Measurements from ENCODE around the gene PLVAP. TPM values are rescaled to one million over a fixed set of nuclear protein-coding genes. Genes with fewer than 3 reads are reported as not detected.

PLVAP gene
- total RNA-seq, 1 experiment from 2014 or later = 0.08 TPM

DNA sequence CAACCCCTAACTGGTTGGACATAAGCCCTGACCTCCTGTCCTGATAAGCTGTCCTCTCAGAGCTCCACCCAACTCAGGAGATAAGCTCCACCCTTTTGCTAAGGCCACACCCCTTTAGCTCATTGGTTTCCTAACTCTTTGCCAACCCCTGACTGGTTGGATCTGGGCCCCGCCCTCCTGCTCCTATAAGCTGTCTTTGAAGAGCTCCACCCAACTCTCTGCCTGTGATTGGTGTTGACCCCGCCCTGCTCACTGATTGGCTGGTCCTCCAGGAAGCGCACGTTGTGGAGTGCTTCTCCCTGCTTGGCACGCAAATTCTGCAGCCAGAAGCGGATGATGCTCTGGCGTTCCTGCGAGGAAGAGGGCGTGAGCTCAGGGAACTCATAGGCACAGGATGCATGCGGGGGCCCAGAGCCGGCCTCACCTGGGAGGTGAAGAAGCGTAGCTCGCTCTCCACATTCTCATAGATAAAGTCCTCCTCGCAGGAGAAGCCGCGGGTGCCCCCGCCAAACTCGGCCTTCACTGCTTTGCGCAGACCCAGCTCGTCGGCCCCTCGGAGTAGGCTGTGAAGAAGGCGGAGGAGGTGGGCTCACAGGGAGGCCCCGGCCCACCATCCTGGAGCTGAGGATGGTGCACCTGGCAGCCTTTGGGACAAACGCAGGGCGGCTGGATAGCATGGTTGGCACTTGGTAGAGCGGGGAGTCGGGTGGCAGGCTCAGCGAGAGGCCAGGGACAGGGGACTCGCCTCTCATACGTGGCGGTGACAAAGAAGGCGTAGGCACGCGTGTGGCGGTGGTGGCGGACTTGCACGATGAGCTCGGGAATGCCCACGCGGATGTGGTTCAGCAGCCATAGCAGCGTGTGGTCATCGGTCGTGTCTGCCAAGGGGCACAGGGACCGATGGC lies 44.2 kb downstream of the PLVAP start:
- no peak for DNase-seq (ENCODE audit: low read depth, low spot score)
- intact Hi-C loops (cut with micrococcal nuclease; ENCODE audit: unreplicated experiment) = no loop called here
- Histone ChIP-seq H3K4me1 (ENCODE audit: control insufficient read depth, insufficient read depth, low read length) (peaks cover 8% of the 10 kb centered on the region; the same call in 1 of the 2 replicates), H3K4me3 (ENCODE audit: low read depth in 2 of 2, low read length in 2 of 2) (no peak overlapping the region), H3K27ac (ENCODE audit: low read length) (no peak overlapping the region), H3K27me3 (ENCODE audit: control insufficient read depth, insufficient read depth, low read length) (no peaks in the 10 kb centered on the region), H3K36me3 (ENCODE audit: control insufficient read depth, insufficient read depth, low read length) (peaks cover 7% of the 10 kb centered on the region; the same call in 1 of the 2 replicates), H3K9me3 (ENCODE audit: control insufficient read depth, insufficient read depth, low read depth, low read length) (no peaks in the 10 kb centered on the region)
- ChIA-PET POLR2A (interaction anchor here (0.5 kb wide), 1 partner anchor 28 kb away, joined by 7 read pairs; no protein-coding TSS in a partner anchor), CTCF (interaction anchor here (0.6 to 1.0 kb wide), 3 partner anchors 25 to 561 kb away, joined by 3 to 5 read pairs (median 4); no protein-coding TSS in a partner anchor)
- TF ChIP-seq POLR2AphosphoS5 (IDR thresholded peaks at IDR 0.05; ENCODE audit: low read depth, low read length) (no peak), CTCF (IDR thresholded peaks at IDR 0.05) (no peak)
- TF ChIP-seq, protein P1, sequence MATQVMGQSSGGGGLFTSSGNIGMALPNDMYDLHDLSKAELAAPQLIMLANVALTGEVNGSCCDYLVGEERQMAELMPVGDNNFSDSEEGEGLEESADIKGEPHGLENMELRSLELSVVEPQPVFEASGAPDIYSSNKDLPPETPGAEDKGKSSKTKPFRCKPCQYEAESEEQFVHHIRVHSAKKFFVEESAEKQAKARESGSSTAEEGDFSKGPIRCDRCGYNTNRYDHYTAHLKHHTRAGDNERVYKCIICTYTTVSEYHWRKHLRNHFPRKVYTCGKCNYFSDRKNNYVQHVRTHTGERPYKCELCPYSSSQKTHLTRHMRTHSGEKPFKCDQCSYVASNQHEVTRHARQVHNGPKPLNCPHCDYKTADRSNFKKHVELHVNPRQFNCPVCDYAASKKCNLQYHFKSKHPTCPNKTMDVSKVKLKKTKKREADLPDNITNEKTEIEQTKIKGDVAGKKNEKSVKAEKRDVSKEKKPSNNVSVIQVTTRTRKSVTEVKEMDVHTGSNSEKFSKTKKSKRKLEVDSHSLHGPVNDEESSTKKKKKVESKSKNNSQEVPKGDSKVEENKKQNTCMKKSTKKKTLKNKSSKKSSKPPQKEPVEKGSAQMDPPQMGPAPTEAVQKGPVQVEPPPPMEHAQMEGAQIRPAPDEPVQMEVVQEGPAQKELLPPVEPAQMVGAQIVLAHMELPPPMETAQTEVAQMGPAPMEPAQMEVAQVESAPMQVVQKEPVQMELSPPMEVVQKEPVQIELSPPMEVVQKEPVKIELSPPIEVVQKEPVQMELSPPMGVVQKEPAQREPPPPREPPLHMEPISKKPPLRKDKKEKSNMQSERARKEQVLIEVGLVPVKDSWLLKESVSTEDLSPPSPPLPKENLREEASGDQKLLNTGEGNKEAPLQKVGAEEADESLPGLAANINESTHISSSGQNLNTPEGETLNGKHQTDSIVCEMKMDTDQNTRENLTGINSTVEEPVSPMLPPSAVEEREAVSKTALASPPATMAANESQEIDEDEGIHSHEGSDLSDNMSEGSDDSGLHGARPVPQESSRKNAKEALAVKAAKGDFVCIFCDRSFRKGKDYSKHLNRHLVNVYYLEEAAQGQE (IDR thresholded peaks at IDR 0.05; ENCODE audit: insufficient read depth in 1 of 2, low read depth in 2 of 2, low read length in 1 of 2) = no peak
- in situ Hi-C loops (cut with HindIII; ENCODE audit: low pct_unique_long_range_greater_than_20kb, low sequenced_read_pairs) = no loop called here
- no peak for ATAC-seq
- no TSS peak for BruUV-seq (replicated peaks)

GRCh38 chr19:17332360-17332676 lies 44.8 kb downstream of the PLVAP start:
- CTCF ChIA-PET = interaction anchor here (0.6 to 1.0 kb wide), 2 partner anchors 26 to 560 kb away, joined by 3 to 5 read pairs; no protein-coding TSS in a partner anchor
- TF ChIP-seq, protein P1 (IDR thresholded peaks at IDR 0.05; ENCODE audit: insufficient read depth in 1 of 2, low read depth in 2 of 2, low read length in 1 of 2) = peak; percentile 59 to 61; a peak in 1 of 4 replicates
- TF ChIP-seq CTCF (IDR thresholded peaks at IDR 0.05) (no peak), TCF7L2 (IDR thresholded peaks at IDR 0.05; ENCODE audit: low read depth, low read length) (no peak), POLR2AphosphoS5 (IDR thresholded peaks at IDR 0.05; ENCODE audit: low read depth, low read length) (no peak), SIN3A (IDR thresholded peaks at IDR 0.05; ENCODE audit: borderline replicate concordance, insufficient read depth, low read depth, low read length) (no peak)
- Histone ChIP-seq H3K4me1 (ENCODE audit: control insufficient read depth, insufficient read depth, low read length) (peaks cover 8% of the 10 kb centered on the region; the same call in 1 of the 2 replicates), H3K4me3 (ENCODE audit: low read depth in 2 of 2, low read length in 2 of 2) (no peak overlapping the region), H3K27ac (ENCODE audit: low read length) (no peak overlapping the region), H3K27me3 (ENCODE audit: control insufficient read depth, insufficient read depth, low read length) (no peaks in the 10 kb centered on the region), H3K9me3 (ENCODE audit: control insufficient read depth, insufficient read depth, low read depth, low read length) (no peaks in the 10 kb centered on the region), H3K36me3 (ENCODE audit: control insufficient read depth, insufficient read depth, low read length) (peaks cover 7% of the 10 kb centered on the region; the same call in 1 of the 2 replicates)
- POLR2A ChIA-PET = interaction anchor here (0.5 kb wide), 1 partner anchor 29 kb away, joined by 7 read pairs; no protein-coding TSS in a partner anchor
- ATAC-seq (no peak), DNase-seq (ENCODE audit: low read depth, low spot score) (no peak)
- in situ Hi-C loops (cut with HindIII; ENCODE audit: low pct_unique_long_range_greater_than_20kb, low sequenced_read_pairs) (no loop called here), intact Hi-C loops (cut with micrococcal nuclease; ENCODE audit: unreplicated experiment) (no loop called here)
- no TSS peak for BruUV-seq (replicated peaks)
